Central memory CD8-positive, alpha-beta T cell (primary cell): ENCODE measurements around the gene TMTC2.
A peak's percentile ranks its signal among the peaks of the same experiment; 100 is the strongest.

ENCODE experiments used
- ATAC-seq: fragments of 150-1000 bp; cut with Tn5 transposase; replicated peaks from 2 replicates; pipeline ENCODE4 v1.10.0; 2022; ENCODE audit warnings: mild to moderate bottlenecking, moderate FRiP score, moderate number of reproducible peaks; ENCODE audit not compliant: poor library complexity, severe bottlenecking; ENCODE audit errors: extremely low read depth
- DNase-seq, 2 donors: peaks; one replicate each; pipeline ENCODE4 v3.0.0; 2021; ENCODE audit warnings: low spot score in 2 of 2
- H3K27ac Mint-ChIP-seq: one replicate; pipeline ENCODE4 v1.8.0; 2022; ENCODE audit warnings: low read depth, mild to moderate bottlenecking, moderate library complexity, mixed read lengths
- H3K27me3 Mint-ChIP-seq: one replicate; pipeline ENCODE4 v1.8.0; 2022; ENCODE audit warnings: mixed read lengths
- H3K36me3 Mint-ChIP-seq: one replicate; pipeline ENCODE4 v1.8.0; 2022; ENCODE audit warnings: mild to moderate bottlenecking, moderate library complexity, mixed read lengths; ENCODE audit not compliant: insufficient read depth
- H3K4me1 Mint-ChIP-seq: one replicate; pipeline ENCODE4 v1.8.0; 2022; ENCODE audit warnings: mixed read lengths
- H3K4me3 Mint-ChIP-seq: one replicate; pipeline ENCODE4 v1.8.0; 2022; ENCODE audit warnings: mild to moderate bottlenecking, moderate library complexity, mixed read lengths
- H3K9me3 Mint-ChIP-seq: one replicate; pipeline ENCODE4 v1.8.0; 2022; ENCODE audit warnings: mixed read lengths

The TMTC2 gene

DNA sequence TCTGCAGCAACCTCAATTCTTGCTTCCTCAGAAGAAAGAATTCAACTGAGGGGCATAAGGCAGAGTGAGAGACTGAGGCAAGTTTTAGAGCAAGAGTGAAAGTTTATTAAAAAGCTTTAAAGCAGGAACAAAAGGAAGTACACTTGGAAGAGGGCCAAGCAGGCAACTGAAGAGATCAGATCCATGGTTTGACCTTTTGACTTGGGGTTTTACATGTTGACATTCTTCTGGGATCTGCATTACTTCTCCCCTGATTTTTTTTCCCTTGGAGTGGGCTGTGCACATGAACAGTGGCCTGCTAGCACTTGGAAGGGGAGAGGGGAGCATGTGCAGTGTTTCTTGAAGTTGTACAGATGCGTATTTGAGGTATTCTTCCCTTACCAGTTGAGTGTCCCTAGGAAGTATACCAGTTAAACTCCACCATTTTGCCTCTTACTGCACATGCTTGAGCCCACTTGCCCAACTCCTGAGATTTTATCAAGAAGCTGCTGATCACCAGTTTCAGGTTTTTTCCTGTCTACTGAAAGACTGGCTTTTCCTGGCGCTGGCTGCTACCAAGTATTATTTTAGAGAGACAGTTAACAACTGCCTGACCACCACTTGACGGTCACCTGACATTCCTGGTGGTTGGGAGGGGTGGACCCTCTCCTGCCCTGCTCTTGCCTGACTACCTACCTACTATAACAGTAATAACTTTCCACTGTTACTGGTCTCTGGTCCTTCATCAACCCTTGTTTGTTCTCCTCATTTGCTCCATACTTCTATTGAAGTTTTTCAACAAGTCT is 26.0 kb upstream of the TMTC2 start:
- peaks cover 2% of the 10 kb centered on the region for H3K36me3 Mint-ChIP-seq
- no peaks in the 10 kb centered on the region for H3K9me3 Mint-ChIP-seq
- DNase-seq (no peak), ATAC-seq (no peak)
- H3K4me3 Mint-ChIP-seq = no peak overlapping the region
- peaks cover 5% of the 10 kb centered on the region for H3K27me3 Mint-ChIP-seq
- no peak overlapping the region for H3K27ac Mint-ChIP-seq
- H3K4me1 Mint-ChIP-seq = peaks cover 8% of the 10 kb centered on the region

DNA sequence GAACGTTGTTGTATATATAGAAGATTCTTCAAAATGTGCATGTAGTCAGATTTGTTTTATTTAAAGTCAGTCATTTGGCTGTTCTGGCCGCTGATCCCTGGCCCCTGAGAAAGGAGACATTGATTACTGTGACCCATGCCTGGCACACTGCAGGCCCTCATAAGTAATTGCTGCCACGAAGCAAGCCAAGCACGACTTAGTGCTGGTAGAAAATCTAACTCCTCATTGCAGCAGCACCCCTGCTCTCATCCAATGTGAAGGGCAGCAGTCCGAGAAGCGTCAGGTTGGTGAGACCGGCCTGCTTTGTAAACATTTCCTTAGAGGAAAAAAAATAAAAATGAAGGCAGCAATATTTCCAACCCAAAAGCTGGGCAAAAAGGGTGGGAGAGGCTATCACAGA is 22.8 kb upstream of the TMTC2 start:
- Mint-ChIP-seq H3K4me3 (no peak overlapping the region), H3K27me3 (peaks cover 7% of the 10 kb centered on the region), H3K9me3 (no peaks in the 10 kb centered on the region), H3K36me3 (peaks cover 2% of the 10 kb centered on the region), H3K27ac (no peak overlapping the region), H3K4me1 (peaks cover 8% of the 10 kb centered on the region)
- ATAC-seq (no peak), DNase-seq (no peak)

DNA sequence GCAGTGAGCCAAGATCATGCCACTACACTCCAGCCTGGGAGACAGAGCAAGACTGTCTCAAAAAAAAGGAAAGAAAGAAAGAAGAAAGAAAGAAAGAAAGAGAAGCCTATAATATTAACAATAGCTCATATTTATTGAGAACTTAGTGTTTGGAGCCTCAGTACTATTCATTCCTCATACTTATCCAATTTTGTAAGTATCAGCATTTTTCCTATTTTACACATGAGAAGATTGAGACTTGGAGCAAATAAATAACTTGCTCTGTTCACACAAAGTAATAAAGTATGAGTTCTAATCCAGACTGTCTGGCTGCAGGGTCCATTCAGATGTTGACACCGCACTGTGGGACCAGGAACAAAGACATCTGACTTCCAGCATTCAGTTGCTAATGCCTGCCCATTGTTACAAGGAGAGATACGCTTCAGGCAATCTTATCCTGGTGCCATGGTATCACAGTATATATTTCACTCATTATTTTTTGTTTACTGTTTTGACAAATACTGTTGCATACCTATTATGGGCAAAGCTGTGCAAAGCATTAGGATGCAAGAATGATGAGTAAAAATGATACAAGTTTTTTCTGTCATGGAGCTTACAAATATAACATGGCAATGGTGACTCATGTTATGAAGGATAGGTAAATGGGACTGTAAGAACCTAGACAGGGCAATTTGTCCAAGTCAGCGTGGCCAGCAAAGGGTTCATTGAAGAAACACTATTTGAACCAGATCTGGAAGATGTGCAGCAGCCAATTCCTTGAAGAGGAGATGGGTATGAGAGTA is 21.4 kb upstream of the TMTC2 start:
- no peak overlapping the region for H3K4me3 Mint-ChIP-seq
- ATAC-seq (no peak), DNase-seq (no peak)
- H3K36me3 Mint-ChIP-seq = no peaks in the 10 kb centered on the region
- H3K27me3 Mint-ChIP-seq = peaks cover 10% of the 10 kb centered on the region
- H3K27ac Mint-ChIP-seq = no peak overlapping the region
- peaks cover 1% of the 10 kb centered on the region for H3K4me1 Mint-ChIP-seq
- H3K9me3 Mint-ChIP-seq = no peaks in the 10 kb centered on the region

DNA sequence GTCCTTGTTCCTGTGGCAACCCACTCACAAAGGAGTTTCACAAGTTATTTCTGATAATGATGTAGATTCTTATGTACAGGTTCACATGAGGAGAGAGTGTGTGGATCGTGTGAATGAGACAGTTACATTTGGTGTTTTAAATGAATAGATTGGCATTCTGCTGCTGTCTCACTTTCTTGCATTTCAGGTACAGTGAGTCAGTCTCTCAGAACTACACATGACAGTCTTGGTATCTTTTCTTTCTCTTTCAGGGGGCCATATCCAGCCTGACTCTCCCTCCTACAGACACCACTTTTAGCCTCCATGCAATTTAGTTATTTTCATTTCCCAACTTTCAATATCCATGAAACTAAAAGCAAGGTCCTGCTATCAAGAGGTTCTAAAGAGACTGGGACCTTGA is 19.9 kb upstream of the TMTC2 start:
- Mint-ChIP-seq H3K27me3 (peaks cover 10% of the 10 kb centered on the region), H3K27ac (no peak overlapping the region), H3K36me3 (no peaks in the 10 kb centered on the region), H3K4me3 (no peak overlapping the region), H3K4me1 (no peaks in the 10 kb centered on the region), H3K9me3 (no peaks in the 10 kb centered on the region)
- ATAC-seq (no peak), DNase-seq (no peak)

DNA sequence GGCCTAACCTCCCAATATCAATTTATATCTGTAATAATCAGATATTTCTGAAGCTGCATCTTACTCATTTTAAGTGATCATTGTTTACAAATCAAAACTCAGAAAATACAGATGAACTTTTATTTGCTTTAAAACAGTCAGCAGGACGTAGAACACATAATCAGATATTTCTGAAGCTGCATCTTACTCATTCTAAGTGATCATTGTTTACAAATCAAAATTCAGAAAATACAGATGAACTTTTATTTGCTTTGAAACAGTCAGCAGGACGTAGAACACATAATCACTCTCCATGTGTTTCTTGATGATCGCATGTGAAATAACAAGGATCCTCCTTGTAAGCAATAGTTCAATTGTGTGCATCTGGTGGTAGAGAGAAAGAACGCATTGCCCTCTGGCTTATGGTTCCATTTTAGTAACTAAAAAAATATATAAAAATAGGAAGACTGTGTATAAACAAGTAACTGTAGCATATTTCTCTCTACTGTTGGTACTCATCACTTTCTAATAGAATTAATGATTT is 15.0 kb upstream of the TMTC2 start:
- ATAC-seq = no peak
- Mint-ChIP-seq H3K9me3 (no peaks in the 10 kb centered on the region), H3K27ac (no peak overlapping the region), H3K4me1 (no peaks in the 10 kb centered on the region), H3K4me3 (no peak overlapping the region), H3K36me3 (peaks cover 1% of the 10 kb centered on the region), H3K27me3 (peaks cover 22% of the 10 kb centered on the region)
- DNase-seq = no peak

DNA sequence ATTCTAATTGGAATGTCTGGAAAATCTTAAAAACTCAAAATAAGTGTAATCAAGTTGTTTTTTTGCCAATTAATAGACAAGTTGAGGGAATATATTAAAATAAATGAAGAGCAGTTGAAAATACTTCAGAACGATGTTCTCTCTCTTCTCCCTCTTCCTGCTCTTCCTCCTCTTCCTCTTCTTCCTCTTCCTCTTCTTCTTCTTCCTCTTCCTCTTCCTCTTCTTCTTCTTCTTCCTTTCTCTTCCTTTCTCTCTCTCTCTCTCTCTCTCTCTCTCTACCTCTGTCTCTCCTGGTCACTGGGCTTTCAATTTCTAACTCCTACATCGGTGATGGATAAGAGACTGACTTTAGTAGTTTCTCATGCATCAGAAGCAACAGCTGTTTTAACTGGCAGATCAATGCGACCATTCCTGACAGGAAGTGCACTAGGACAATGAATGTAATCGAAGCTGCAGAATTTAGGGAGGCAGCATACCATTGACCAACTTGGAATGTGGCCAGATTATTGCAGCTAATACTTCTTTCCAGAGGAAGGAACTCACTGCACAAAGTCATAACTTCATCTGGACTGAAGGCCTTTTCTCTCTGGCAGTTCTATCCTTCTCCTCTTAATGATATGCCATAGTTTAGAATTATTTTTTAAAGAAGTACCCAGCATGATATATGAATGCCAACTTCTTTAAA is 13.8 kb upstream of the TMTC2 start:
- peaks cover 1% of the 10 kb centered on the region for H3K36me3 Mint-ChIP-seq
- no peaks in the 10 kb centered on the region for H3K4me1 Mint-ChIP-seq
- H3K27me3 Mint-ChIP-seq = peaks cover 24% of the 10 kb centered on the region
- H3K27ac Mint-ChIP-seq = no peak overlapping the region
- no peak overlapping the region for H3K4me3 Mint-ChIP-seq
- DNase-seq (no peak), ATAC-seq (no peak)
- no peaks in the 10 kb centered on the region for H3K9me3 Mint-ChIP-seq

DNA sequence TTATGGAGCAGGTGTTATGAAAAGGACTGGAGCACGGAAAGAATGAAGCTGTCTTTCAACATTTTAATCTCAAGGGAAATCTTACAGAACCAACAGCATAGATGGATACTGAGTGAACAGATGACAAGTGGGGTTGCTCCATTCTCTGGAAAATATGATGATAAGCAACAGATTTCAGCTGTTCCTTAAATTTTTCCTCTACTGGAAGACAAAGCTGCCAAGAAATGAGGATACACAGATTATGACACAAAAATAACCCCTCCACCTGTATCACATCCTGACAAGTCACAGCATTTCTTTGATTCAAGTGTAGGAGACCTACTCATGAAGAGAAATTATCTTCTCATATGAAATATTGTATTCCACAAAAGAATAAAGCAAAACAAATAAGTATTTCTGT is 13.0 kb upstream of the TMTC2 start:
- Mint-ChIP-seq H3K36me3 (peaks cover 1% of the 10 kb centered on the region), H3K27ac (no peak overlapping the region), H3K4me3 (no peak overlapping the region), H3K27me3 (peaks cover 26% of the 10 kb centered on the region), H3K9me3 (no peaks in the 10 kb centered on the region), H3K4me1 (no peaks in the 10 kb centered on the region)
- DNase-seq (no peak), ATAC-seq (no peak)

DNA sequence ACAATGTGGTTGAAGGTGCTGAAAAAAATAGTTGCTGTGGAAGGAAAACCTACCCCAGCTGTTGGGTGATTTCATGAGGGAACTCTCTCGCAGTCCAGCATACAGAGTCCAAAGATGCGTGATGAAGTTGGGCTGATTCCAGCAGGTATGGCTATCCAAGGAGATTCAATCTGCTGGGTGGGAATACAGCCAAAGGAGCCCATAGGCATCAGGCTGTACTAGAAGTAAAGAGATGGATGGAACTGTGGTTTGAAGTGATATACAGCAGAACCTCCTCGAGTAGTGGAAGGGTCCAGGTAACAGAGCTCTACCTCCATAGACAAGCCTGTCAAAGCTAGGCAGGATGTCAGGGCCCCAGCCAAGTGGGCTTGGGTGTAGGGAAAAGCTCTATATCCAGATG is 11.5 kb upstream of the TMTC2 start:
- no peak for DNase-seq
- peaks cover 1% of the 10 kb centered on the region for H3K36me3 Mint-ChIP-seq
- no peak overlapping the region for H3K4me3 Mint-ChIP-seq
- H3K27me3 Mint-ChIP-seq = peaks cover 29% of the 10 kb centered on the region
- H3K27ac Mint-ChIP-seq = no peak overlapping the region
- no peaks in the 10 kb centered on the region for H3K9me3 Mint-ChIP-seq
- H3K4me1 Mint-ChIP-seq = no peaks in the 10 kb centered on the region
- no peak for ATAC-seq

DNA sequence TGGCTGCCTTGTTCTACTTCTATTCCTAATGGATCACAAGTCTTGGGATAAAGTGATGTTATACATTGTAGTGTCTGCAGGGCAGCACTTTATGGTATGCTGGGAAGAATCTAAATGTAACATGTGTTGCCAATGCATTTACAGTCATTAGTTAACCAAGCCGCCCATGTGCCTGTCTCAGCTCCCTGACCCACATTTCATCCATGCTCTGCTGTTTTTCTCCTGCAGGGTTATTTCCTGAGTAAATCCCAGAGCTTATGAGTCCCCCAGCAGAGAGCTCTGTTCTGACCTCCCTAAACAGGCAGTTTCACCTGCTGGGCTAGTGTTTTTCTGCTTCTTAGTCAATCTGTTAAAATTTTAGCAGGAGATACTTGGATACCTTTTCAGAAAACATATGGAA is 4.4 kb upstream of the TMTC2 start:
- DNase-seq = no peak
- ATAC-seq = no peak
- peaks cover 6% of the 10 kb centered on the region for H3K4me1 Mint-ChIP-seq
- peaks cover 8% of the 10 kb centered on the region for H3K36me3 Mint-ChIP-seq
- no peaks in the 10 kb centered on the region for H3K9me3 Mint-ChIP-seq
- no peak overlapping the region for H3K4me3 Mint-ChIP-seq
- no peak overlapping the region for H3K27ac Mint-ChIP-seq
- peaks cover 42% of the 10 kb centered on the region for H3K27me3 Mint-ChIP-seq

DNA sequence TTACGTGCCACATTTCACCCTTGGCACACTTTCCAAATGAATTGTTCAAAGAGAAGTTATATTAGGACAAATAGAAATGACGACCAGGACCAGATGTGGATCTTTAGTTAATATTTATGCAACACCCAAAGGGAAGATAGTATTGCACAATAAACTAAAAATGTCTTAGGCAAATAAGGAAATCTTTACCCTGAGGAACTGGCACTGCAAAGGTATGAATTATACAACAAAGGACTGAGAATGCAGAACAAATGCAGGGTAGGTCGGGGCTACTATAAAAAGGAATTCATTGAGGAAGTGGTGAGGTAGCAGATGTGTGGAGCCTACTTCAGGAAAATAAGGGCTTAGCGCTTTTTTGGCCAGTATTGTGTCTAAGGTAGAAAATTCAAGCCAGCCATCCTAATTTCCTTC is 3.9 kb upstream of the TMTC2 start:
- Mint-ChIP-seq H3K4me1 (peaks cover 7% of the 10 kb centered on the region), H3K4me3 (no peak overlapping the region), H3K27me3 (peaks cover 41% of the 10 kb centered on the region), H3K27ac (no peak overlapping the region), H3K9me3 (no peaks in the 10 kb centered on the region), H3K36me3 (peaks cover 11% of the 10 kb centered on the region)
- DNase-seq (no peak), ATAC-seq (no peak)

DNA sequence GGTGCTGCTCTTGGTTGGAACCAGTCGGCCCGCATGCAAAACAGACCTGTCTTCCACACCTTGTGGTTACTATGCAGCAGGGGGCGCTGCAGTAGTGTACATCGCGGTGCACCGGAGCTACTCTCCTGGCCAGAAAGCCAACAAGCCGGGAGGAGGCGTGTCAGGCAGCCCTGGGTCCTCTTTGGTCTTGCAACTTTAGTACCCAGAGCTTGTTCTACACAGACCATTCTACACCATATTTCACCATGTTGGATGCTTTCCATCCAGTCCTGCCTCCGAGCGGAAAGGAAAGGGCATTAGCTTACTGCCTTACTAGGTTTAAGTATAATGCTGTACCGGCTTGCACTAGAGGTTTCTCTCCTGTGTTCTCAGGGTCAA is 927 bp upstream of the TMTC2 start:
- peaks cover 12% of the 10 kb centered on the region for H3K36me3 Mint-ChIP-seq
- peak overlapping the region; percentile 94 for H3K4me3 Mint-ChIP-seq
- peaks cover 13% of the 10 kb centered on the region for H3K4me1 Mint-ChIP-seq
- peaks cover 19% of the 10 kb centered on the region for H3K27me3 Mint-ChIP-seq
- H3K27ac Mint-ChIP-seq = peak overlapping the region; percentile 77
- H3K9me3 Mint-ChIP-seq = no peaks in the 10 kb centered on the region
- ATAC-seq (peak; percentile 67), DNase-seq (peak; percentile 80 to 86)

DNA sequence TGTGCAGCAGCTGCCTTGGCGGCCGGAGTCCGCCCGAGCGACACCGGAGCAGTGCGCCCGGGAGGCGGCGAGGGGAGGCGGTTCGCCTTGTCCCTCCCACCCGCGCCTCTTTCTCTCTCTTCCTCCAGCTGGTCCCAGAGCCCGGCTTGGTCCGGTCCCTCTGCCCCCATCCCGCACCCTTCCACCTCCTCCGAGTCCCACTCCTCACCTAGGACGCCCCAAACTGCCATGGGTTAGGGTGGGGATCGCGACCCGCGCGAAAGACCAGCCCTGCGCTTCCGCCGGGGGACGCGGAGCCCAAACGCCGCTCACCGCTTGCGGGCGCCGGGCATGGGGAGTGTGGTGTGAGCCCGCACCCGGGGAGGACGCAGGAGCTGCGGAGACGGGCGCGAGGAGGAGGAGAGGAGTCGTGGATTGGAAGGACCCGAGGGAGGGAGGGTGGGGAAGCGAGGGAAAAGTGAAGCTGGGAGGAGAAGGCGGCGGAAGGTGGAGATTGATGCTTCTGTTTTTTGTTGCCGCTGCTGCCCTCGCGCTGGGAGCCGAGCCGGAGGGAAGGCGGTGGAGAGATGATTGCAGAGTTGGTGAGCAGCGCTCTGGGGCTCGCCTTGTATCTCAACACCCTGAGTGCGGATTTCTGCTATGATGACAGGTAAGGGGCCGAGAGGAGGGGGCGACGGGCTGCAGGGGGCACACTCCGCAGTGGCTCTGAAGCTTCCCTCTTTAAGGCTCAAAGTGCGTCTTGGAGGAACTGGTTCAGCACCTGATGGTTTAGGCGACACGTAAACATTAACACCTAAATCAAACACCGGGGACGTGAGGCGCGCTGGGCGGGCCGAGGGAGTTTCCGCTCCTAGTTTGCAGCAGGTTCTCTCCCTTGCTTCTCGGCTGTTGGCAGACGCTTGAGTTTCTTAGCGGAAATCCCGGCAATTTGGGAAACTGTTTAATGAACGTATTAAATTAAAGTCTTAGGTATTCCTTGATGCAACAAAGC is 610 bp downstream of the TMTC2 start:
- H3K27ac Mint-ChIP-seq = peak overlapping the region; percentile 84
- DNase-seq (peak; percentile 37 to 38), ATAC-seq (peak; percentile 33)
- H3K36me3 Mint-ChIP-seq = peaks cover 12% of the 10 kb centered on the region
- peak overlapping the region; percentile 94 for H3K4me3 Mint-ChIP-seq
- H3K9me3 Mint-ChIP-seq = no peaks in the 10 kb centered on the region
- H3K27me3 Mint-ChIP-seq = peaks cover 10% of the 10 kb centered on the region
- peaks cover 13% of the 10 kb centered on the region for H3K4me1 Mint-ChIP-seq
